GM12801 (cell line): ENCODE results near the gene PDLIM7.

Experiments
- CTCF ChIP-seq: IDR thresholded peaks from one replicate; pipeline ENCODE4 v1.5.1; 2011; ENCODE audit warnings: control low read depth; ENCODE audit not compliant: insufficient read length; ENCODE audit errors: extremely low read depth

The PDLIM7 gene

GRCh38 chr5:177439518-177440053, 57.8 kb downstream of the PDLIM7 start:
- no peak for TF ChIP-seq CTCF

- TF ChIP-seq CTCF = no peak
Observed at GRCh38 chr5:177438468-177438867, 58.9 kb downstream of the PDLIM7 start.

- no peak for TF ChIP-seq CTCF
Observed at GRCh38 chr5:177437623-177438022, 59.8 kb downstream of the PDLIM7 start.

DNA sequence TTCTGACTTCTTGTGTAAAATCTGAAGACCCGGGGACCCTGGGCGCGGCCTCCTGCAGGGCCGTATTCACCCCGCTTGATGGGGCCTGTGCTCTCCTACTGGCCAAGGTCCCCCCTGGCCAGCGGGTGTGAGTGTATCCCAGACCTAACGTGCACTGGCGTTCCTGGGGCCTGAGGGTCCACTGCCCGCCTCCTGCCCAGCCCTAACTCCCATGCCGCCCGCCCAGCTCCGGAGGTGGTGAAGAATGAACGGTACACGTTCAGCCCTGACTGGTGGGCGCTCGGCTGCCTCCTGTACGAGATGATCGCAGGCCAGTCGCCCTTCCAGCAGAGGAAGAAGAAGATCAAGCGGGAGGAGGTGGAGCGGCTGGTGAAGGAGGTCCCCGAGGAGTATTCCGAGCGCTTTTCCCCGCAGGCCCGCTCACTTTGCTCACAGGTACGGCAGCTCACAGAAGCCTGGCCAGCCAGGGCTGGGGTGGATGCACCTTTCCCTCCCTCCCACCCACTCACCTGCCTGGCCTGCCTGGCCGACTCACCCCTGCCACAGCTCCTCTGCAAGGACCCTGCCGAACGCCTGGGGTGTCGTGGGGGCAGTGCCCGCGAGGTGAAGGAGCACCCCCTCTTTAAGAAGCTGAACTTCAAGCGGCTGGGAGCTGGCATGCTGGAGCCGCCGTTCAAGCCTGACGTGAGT, 61.4 kb downstream of the PDLIM7 start:
- no peak for TF ChIP-seq CTCF

- TF ChIP-seq CTCF = no peak
Observed at GRCh38 chr5:177434942-177435738, 62.3 kb downstream of the PDLIM7 start.

DNA sequence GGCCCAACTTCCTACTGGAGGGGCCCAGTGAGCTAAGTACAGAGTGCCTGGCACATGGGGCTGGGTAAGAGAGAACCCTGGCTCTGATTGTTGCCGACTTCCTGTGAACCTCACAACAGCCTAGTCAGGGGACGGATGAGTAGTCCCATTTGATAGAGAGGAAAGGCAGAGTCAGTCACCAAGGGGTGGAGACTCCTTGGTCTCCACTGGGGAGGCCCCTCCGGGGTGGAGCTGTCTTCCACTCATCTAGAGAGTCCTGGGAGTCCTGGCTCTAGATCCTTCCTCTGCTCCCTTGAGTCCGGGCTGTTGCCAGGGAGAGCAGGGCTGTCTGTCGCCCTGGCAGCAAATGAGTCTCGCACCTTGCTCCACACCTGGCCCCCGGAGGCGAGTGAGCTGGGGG, 63.0 kb downstream of the PDLIM7 start:
- no peak for TF ChIP-seq CTCF

DNA sequence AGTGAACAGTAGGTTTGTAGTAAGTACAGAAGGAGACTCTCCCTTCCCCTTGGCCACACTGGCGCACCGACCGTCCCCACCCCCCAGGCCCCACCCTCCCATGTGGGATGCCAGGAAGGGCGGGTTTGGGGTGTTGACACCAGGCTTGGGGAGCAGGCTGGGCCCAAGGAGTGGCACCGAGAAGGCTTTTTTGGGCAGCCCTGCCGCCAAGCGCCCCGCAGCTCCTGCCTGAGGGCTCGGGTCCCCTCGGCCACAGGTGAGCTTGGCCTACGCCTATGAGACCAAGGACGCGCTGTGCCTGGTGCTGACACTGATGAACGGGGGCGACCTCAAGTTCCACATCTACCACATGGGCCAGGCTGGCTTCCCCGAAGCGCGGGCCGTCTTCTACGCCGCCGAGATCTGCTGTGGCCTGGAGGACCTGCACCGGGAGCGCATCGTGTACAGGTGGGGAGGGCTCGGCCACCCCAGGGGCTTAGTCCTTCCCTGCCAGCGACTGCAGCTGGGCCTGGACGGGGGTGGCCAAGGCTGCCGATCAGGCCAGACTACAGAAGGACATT, 63.7 kb downstream of the PDLIM7 start:
- TF ChIP-seq CTCF = no peak
